HG03565 (cell line): Measurements from ENCODE around the gene SPRY4.
"Not testable (repeated sequence)": the region's sequence is repeated elsewhere in the genome, so short reads cannot be mapped to it uniquely, and the experiment has no call there.

Source experiments
- ATAC-seq: cut with Tn5 transposase; IDR thresholded peaks from one replicate; pipeline ENCODE4 v1.9.1; 2021; ENCODE audit warnings: mild to moderate bottlenecking, moderate library complexity; ENCODE audit not compliant: unreplicated experiment

Gene SPRY4

DNA sequence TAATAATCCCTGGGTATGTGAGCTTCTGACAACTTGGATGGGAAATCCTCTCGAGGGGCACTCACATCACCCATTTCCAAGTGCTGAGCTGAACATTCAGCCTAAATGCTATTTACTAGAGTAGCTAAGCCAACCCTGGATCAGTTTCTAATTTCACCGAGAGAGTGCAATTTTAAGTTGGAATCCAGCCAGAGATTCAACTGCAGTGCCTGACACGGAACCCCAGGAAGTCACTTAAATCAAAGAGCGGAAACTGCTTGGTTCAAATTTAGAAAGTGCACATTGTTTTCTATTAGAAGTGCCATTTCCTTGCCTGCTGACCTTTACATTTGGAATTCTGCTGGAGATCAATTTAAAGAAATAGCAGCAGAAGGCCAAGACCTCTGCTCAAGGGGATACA lies 8.8 kb downstream of the SPRY4 start:
- no peak for ATAC-seq

DNA sequence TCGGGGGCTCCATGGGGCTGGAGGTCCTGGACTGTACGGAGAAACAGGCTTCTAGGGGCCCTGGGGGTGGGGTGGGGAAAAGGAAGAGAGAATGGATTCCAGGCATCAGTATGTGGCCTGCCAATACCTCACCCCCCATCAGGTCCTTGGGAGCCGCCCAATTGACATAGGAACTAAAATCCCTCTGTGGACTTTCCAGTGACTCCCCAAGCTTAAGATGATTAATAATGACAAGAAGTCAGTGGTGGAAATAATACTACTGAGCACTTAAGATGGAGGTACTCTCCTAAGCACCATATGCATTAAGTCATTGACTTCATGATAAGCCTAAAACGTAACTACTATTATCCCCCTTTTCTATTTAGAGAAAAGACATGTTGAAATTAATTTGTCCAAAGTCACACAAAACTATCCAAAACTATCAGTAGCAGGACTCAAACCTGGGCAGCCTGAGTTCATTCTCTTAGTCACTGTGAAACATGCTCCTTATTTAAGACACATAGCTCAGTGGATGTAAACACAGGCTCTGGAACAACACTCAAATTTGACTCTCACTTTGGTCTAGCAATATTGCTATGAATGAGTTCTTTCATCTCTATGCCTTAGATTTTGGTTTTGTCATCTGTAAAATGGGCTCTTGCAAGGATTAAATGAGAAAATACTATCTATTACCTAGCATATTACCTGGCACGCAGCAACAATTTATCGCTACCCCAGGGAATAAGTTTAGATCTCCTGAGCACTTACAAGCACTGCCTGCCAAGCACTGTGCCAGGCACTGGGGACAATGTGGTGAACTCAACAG lies 9.5 kb downstream of the SPRY4 start:
- no peak for ATAC-seq

DNA sequence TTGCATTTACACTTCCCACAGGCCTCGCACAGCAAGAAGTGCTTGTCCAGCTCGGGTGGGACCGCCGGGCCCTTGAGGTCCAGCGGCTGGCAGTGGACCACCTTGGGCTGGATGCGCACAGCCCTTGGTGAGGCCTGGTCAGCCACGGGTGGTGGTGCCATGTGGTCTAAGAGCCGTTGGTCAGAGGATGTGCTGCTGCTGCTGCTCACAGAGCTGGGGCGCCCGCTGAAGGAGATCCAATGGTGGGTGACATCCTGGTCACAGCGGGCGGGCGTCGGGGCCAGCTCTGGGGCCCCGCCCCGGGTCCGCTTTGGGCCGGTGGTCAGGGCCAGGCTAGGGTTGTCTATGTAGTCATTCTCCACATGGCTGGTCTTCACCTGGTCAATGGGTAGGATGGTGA lies 10.2 kb downstream of the SPRY4 start:
- ATAC-seq, result no peak

DNA sequence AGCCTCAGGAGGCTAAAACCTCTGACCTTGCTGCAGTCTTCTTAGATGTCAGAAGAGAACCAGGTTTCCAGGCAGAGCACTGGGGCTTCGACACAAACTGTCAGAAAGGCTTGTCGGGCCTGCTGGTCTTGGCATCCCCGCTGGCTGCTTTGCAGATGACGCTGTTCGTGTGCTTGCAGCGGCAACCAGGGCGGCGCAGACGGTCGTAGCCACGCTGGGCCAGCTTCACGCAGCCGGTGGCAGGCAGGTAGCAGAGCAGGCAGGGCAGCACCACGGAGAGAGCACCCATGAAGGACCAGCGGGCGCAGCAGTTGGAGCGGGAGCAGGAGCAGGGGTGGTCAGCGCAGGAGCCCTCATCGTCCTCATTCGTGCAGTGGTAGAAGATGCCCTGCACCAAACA lies 10.7 kb downstream of the SPRY4 start:
- ATAC-seq, result no peak

DNA sequence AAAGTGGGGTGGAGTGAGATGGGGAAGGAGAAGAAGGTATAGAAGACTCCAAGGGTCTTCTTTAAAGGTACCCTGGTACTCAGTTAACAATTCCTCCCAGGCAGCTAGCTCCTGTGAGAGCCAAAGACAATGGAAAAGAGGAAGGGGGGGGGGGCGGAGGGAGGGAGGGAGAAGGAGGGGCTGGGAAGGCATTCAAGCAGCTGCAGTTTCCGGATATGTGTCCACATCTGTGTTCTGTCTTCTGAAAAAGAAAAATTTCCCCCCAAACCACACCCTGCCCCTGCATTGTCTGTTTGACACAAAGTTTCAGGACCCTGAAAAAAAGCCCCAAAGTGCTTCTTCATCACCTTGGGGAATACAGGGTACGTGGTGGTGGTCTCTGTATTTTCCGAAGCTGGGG lies 11.1 kb downstream of the SPRY4 start:
- no peak for ATAC-seq

DNA sequence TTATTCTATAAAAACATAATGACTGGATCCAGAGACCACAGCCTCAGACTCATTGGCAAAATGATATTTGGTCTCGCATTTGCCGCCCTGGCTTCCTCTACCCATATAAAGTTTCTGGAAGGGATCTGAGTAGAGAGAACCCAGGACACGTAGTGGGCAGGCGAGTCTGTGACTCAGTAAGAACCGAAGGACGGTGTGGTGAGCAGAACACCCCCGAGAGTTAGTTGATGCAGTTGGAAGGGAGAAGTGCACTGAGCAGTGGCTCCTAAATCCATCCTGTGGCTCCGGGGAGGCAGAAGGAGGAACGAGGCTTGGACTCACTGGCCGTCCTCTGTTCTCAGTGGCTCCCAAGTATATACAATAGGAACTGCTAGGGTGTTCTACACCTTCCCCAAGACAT lies 11.5 kb downstream of the SPRY4 start:
- ATAC-seq, result no peak

DNA sequence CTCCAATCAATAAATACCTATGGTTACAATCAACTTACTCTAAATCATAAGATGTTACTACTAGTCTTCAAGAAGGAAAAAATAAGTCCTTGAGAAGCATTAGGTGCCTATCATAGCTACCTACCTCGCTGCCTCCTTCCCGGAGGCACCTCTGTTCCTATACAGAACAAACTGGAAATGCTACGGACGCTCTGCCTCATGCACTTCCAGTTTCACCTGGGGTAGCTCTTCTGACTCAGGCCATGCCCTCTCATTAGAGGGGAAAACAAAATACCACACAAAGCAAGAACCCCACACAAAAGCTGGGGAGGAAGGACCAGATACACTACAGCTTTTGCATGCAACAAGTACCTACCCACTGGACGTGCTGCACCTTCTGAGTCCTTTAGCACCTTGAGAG lies 12.4 kb downstream of the SPRY4 start:
- ATAC-seq, result no peak

DNA sequence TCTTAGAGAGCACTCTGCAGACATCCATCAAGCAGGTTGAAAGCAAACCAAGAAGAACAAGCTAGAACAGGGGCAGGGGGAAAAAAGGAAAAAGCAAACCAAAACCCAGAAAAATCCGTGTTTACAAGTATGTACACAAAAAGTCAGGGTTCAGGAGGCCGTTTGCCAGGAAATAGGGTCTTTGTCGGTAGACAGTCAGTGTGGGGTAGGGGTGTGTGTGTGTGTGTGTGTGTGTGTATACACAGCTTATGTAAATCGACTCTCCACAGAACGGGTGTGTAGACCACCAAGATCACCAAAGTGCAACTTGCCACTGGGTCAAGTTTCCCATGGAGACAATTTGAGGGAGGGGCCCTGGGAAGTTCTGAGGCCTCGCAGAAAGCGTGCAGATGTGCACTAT lies 13.1 kb downstream of the SPRY4 start:
- ATAC-seq, result no peak

DNA sequence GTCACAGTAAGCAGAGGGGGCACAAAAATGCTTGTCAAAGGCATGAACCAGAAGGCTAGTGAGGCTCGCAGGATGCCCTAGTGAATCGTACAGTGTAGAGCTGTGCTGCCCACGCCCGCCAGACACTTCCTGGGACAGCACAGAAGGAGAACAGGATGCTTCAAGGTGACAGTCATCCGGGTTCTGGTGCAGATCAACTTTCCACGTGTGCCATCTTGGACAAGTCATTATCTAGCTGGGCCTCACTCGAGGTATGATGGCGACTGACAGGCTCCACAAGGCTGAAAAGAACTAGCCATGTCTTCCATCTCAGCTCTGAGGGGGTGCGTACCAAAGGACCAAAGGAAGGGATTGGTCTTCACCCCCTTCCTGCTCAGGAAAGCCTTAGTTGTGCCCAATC lies 14.0 kb downstream of the SPRY4 start:
- no peak for ATAC-seq

DNA sequence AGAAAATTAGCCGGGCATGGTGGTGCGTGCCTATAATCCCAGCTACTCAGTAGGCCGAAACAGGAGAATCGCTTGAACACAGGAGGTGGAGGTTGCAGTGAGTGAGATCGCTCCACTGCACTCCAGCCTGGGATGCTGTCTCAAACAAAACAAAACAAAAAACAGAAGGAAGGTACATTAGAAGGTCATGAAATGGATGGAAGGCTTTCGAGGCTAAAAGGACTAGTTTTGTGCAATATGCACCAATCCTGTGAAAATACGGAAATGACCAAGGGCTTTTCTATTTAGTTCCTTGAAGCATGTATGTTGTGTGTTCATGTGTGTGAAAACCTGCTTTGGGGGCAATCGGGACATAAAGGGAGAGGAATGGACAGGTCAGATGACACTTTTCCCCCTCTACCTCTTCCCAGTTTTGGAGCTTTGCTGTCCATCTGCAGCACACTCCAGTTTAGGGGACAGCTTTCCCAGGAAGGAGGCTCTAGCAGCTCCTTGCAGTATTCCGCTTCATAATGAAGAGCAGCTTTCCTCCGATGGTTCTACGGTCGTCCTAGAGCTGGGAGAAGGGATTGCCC lies 15.0 kb downstream of the SPRY4 start:
- ATAC-seq, result no peak

DNA sequence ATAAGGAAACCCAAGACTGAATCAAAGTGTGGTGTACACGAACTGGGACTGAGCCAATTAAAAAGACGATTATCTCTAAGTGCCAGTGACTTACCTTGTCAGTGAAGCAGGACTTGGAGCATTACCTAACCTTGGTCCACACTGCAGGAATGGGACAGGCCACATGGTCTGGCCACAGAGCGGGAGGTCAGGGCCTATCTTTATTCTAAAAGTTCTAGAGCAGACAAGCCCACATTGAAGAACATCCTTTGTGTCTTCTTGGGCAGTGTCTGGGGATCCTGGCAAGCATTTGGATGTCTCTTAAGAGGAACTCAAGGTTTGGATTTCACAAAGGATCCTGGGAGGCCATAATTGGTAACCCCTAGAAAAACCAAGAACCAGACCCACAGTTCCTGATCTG lies 16.5 kb downstream of the SPRY4 start:
- ATAC-seq, result no peak

DNA sequence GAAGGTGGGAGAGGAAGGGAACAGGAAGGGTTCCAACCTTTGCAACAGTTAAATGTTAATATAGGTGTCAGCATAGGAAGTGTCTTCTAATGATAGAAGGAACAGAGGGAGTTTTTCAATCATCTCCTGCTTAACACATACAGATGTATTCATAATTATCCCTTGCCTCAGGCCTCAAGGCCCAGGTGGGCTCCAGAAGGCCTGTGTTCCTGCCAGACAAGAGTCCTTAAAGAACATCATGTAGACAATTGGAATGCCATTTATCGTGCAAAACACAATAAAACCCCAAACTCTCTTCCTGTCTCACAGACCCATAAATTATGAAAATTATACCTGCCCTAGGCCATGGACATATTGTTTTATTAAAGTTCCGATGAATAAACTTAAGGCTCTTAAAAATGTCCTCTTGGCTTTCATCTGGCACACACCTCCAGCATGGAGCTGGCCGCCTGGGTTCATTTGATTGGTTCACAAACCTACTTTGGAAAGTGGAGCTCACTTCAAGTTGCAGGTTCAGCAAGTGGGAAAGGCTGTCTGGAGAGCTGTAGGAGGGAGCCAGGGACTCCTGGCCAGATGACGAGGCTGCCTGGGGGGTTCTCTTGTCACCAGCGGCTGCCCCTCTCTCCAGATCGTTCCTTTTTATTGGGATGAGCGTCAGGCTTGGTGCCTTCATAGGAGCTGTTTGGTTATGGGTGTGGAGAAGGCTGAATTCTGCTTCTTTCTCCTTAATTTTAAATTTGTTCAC lies 17.5 kb downstream of the SPRY4 start:
- no peak for ATAC-seq

DNA sequence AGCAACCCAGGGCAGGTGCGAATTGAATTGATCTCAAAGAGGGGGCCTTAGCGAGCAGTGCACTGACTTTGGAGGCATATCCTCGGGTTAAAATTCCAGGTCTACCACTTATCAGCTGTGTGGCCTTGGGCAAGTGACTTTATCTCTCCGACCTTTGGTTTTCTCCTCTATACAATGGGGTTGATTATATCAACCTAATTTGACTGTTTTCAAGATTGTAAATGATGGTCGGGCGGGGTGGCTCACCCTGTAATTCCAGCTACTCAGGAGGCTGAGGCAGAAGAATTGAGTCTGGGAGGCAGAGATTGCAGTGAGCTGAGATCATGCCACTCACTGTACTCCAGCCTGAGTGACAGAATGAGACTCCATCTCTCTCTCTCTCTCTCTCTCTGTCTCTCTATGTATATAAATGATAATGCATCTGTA lies 18.7 kb downstream of the SPRY4 start:
- no peak for ATAC-seq

DNA sequence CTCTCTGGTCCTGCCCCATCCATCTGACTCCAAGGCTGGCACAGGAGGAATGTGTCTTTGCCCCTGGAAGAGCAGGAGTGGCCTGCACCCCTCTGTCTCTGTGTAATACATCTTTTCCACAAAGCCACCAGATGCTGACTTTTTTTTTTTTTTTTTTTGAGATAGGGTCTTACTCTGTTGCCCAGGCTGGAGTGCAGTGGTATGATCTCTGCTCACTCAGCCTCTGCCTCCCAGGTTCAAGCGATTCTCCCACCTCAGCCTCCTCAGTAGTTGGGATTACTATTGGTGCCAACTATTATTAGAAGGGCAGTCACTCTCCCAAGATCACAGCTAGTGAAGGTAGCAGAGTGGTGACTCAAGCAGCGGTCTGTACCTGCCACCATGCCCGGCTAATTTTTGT lies 19.6 kb downstream of the SPRY4 start:
- ATAC-seq, result no peak

DNA sequence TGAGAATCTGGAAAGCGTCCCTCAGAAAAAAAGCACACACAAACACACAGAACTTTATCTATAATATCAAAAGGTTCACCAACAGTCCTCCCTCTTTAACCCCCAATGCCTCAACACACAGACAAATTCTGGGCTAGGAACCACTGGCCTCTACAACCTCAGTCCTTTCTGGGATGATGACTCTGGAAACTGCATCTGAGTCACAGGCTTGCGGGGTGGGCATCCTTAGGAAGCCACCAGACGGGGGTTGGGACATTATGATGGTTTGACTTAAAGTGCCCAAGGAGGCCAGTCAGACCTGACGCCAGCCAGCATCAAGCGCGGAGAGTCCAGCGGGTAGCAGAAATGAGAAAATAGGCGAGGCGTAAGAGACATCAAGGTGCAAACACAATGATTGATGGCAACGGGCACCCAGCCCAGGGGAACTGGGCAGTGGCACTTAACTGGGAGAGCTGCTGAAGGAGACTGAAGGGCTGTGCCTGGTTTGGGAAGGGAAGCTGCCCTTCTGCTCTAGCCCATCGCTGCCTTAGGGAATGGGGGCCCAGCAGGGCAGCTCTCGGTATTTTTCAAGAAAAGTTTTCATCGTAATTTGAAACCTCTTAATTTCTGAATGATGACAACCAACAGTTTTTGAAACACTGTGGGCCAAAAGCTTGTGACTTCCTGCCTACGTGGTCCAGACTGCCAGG lies 20.7 kb downstream of the SPRY4 start:
- no peak for ATAC-seq

DNA sequence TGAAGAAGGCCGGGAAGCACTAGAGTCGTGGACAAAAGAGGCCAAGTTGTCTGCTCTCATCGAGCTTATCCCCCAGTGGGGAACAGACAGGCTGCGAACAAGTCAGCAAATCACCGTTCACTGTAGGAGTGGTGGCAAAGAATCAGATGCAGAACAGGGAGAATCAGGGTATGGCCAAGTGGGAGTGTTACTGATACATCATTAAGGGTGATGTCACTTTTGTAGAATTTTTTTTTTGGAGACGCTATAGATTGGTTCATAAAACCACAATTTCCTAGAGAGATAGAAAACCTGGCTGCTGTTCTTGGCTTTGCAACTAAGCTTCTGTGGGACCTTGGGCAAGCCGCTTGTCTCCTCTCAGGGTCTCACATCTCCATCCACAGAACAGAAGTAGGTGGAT lies 21.3 kb downstream of the SPRY4 start:
- no peak for ATAC-seq

DNA sequence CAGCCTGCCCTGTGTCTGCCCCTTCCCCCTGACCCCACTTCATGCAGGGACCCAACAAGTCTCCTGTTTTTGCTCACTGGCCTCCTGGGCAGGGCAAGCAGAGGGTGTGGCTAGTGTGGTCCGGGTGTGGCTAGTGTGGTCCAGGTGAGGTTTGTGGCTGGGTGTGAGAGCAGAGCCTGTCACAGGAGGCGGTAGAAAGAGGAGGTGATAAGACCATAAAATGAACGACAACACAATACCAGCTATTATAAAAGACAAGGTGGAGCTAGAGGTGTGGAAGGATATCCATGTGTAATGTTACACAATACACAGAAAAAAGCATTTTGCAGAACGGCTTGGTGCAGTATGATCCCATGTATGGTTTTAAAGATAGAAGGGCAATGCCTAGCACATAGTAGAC lies 23.3 kb downstream of the SPRY4 start:
- ATAC-seq, result no peak

DNA sequence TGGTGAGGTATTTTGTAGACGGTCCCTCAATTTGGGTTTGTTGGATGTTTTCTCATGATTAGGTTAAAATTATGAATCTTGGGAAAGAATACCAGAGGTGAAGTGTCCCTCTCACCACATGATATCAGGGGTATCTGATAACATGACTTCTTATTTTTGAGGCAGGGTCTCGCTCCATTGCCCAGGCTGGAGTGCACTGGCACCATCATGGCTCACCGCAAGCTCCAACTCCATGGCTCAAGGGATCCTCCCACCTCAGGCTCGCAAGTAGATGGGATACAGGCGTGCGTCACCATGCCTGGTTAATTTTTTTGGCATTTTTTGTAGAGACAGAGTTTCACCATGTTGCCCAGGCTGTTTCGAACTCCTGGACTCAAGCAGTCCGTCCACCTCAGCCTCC lies 24.1 kb downstream of the SPRY4 start:
- ATAC-seq, result no peak

DNA sequence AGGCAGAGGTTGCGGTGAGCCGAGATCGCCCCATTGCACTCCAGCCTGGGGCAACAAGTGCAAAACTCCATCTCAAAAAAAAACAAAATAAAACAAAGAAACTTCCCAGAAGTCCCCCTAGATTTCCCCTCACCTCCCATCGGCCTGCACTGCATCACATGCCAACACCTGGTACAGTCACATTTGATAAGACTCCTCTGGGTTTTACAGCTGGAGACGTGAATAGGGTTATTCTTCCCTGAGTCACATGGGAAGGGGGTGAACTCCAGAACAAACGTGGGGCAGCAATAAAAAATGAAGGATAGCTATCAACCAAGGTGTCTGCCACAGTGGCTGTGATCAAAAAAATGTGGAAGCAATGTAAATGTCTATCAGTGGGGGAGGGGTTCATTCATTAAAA lies 26.0 kb downstream of the SPRY4 start:
- no peak for ATAC-seq

DNA sequence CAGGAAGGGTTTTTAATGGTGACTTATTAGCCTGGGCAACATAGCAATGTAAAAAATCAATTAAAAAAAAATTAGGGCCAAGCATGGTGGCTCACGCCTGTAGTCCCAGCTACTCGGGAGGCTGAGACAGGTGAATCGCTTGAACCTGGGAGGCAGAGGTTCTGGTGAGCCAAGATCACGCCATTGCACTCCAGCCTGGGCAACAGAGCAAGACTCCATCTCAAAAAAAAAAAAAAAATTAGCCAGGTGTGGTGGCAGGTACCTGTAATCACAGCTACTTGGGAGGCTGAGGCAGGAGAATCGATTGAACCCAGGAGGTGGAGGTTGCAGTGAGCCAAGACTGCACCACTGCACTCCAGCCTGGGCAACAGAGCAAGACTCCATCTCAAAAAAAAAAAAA lies 27.0 kb downstream of the SPRY4 start:
- ATAC-seq, result not testable (repeated sequence)

DNA sequence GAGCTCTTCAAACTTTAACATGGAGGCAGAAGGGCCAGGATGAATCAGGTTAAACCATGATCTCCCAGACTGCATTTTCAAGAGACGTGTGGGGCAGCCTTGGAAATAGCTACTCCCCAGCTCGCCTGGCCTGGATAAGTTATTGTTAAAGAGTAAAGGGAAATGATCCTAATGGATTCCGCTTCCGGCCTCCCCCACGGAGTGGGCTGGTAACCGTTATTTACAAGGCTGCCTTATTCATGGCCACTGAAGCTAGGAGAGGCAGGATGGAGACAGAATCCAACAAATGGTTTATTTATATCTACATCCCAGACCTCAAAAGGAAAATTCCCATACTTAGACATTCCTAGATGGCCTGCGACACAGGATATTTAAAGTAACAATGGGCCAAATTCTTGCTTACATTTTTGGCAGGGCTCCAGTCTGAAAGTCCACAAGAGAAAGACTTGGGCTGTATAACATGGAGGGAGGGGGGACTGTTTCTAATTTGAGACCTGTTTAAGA lies 27.9 kb downstream of the SPRY4 start:
- no peak for ATAC-seq
